HG03520 (cell line): ENCODE measurements around the gene HHIP.
"Not testable (repeated sequence)": the region's sequence is repeated elsewhere in the genome, so short reads cannot be mapped to it uniquely, and the experiment has no call there.

ENCODE experiments used
- ATAC-seq: cut with Tn5 transposase; IDR thresholded peaks from one replicate; pipeline ENCODE4 v1.9.1; 2021; ENCODE audit warnings: mild to moderate bottlenecking, moderate library complexity; ENCODE audit not compliant: unreplicated experiment

HHIP gene

DNA sequence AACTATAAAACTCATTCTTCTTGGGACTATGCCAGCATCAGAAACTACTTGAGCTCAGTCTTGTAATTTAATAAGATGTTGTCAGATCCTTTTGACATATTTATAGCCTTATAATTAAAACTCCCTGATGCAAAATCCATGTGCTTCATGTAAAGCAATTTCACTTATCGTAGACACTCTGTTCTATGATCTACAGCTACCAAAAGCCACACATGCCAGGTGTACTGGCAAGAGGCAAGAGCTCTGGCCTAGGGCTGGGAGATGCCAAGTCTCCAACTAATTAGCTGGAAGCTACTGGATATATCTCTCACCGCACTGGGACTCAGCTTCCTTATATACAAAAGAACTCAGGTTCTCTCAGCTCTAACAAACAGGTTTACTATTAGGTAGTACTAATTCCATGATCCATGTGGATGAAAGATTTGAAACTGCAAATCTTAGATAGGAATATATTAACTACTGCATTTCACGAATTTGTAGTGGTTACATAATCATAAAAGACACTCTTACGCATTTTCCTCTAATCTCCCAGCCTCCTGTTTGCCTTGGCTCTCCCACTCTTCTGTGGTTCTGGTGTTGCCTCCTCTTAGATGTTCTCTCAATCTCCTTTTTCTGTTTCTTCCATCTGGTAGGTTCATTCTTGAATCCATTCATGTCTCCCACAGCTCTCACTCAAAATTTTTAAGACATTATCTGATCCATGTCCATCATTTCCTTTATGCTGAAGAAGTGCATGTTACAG, 103.0 kb downstream of the HHIP start:
- no peak for ATAC-seq

DNA sequence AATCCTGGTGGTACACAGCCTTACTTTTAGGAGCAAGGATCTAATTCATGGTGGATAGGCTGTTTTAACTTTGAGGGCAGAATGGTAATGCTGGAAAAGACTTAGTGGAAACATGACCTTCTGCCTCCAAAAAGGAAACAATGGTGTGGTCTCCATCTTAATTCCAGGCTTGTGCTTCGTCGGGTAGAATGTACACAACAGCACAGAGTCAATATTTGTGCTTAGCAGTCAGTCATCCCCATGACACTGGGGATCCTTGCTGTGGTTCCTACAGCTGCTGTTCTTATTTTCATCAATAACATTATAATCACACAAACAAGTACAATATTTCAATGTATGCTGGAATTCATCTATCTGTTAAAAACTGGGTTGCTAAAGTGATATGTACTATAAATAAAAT, 104.4 kb downstream of the HHIP start:
- ATAC-seq, result no peak

DNA sequence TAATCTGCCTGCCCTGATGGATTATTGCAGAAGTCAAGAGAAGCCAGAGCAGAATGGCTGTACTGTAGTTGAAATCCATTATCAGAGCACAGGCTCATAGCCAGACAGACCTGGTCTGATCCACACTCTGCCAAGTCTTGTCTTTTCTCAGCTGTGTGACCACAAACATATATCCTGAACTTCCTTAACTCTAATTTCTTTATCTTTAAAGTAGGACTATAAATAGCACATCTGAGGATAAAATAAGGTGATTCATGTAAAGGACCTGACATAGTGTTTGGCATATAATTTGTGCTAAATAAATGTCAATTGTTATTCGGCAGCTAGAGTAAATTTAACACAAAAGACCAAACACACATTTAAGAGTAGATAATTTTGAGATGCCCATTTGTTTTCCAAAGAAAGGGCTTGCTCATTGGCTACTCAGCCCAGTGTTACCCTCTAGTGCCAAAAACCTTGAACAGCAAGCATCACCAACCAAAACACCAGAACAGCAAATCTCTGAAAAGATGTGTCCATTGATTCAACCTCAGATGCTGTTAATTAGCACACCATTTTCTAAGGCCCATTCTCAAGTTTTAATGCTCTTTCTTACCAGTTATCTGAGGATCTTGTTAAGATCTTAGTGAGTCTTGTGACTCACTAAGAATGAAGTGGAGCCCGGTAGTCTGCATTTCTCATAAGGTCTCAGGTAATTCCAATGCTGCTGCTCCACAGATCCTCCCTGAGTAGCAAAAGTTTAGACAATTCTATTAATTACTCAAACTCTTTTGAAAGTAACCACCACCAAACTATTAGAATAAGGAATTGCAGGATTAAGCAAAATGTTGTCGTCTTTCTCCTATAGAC, 108.8 kb downstream of the HHIP start:
- no peak for ATAC-seq

DNA sequence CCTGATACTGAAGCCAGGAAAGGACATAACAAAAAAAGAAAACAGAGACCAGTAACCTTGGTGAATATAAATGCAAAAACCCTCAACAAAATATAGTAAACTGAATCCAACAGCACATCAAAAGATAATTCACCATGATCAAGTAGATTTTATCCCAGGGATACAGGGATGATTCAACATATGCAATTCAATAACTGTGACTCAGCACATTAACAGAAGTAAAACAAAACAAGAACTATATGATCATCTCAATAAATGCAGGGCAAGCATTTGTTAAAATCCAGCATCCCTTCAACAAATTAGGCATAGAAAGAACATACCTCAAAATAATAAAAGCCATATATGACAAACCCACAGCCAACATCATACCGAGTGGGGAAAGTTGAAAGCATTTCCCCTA, 112.0 kb downstream of the HHIP start:
- no peak for ATAC-seq

DNA sequence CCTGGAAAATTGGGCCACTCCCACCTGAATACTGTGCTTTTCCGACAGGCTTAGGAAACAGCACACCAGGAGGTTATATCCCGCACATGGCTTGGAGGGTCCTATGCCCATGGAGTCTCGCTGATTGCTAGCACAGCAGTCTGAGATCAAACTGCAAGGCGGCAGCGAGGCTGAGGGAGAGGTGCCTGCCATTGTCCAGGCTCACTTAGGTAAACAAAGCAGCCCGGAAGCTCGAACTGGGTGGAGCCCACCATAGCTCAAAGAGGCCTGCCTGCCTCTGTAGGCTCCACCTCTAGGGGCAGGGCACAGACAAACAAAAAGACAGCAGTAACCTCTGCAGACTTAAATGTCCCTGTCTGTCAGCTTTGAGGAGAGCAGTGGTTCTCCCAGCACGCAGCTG, 122.9 kb downstream of the HHIP start:
- not testable (repeated sequence) for ATAC-seq

DNA sequence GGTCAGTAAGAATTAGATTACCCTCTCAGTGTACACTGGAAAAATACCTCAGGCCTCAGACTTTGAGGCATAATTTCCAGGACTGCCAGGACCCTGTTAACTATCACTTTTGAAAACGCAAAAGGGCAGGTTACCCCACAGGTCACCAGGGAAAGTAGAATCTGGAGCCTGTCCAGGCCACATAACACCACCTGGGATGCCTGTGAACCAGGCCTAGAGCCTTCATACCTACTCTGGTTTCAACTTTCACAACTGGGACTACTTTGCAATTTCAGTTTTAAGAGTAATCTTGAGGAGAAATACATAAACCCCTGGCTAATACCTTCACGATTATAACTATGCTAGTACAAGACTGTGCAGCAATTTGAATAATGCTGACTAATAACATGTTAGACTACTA, 132.4 kb downstream of the HHIP start:
- ATAC-seq, result no peak

DNA sequence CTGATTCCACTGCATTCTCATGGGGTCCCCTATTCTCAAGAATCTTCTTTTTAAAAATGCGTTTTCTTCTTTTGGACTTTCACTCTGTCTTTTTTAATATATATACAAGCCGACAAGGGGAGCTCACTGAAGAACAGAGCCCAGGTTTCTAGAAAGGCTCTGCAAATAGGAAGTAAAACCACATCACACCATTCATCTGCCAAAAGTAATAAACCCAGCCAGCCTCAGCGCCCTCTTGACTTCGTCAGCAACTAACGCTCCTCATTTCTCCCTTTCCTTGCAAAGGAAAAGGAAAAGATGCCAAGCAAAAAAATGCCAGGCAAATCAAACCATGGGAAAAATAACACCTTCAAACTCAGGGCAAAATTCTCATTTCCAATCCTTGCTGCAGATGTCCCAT, 136.4 kb downstream of the HHIP start:
- no peak for ATAC-seq

DNA sequence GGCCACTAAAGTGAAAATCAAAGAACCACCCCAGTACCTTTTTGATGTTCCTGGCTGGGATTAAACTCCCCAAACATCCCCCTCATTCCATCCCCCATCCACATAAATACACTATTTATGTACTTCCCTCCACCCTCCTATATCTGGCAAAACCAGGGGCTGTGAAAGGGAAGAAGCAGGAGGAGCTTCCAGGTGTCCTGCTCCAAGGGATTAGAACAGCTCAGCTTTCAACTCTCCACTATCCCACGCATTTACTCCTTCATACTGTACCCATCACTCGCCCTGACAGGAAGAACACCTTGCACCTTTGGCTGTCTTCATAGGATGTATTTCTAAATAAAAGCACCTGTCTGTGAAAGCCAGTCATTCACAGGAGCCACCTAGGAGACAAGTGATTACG, 140.0 kb downstream of the HHIP start:
- ATAC-seq, result no peak

DNA sequence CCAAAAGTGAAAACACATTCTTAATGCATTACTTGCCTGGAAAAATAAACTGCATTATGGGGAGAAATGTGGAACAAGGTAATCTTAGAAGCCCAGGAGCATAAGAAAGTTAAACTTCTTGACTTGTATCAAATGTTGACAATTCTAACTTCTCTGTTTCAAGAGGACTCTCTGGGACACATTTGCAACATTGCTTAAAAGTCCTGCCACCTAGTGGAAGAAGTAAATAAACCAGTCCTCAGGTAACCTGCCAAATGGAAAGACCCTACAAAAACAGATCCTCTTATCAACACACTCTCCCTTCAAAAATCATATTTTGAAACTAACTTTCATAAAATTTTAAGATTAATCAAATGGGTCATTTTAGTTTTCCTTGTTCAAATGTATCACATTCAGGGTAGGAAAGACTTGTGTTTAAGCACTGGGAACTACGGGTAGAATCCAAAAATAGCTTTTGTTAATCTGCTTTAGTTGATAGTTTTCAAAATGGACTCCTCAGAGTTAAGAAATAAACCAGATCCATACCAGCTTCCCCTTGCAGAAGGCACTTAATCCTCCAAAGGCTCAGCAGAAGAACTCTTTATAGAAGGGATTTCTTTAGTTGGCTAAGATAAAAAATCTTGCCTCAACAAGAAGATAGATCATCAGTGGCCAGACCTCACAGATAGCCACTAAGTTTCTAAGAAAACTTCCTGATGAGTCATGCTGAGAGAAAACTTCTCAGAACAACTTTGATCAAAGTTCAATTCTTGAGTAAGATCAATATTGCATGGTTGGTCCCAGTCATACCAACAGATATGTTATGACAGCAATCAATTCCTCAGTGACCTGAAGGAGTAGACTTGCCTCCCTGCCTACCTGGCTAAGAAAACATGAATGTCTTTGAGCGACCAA, 141.7 kb downstream of the HHIP start:
- no peak for ATAC-seq

DNA sequence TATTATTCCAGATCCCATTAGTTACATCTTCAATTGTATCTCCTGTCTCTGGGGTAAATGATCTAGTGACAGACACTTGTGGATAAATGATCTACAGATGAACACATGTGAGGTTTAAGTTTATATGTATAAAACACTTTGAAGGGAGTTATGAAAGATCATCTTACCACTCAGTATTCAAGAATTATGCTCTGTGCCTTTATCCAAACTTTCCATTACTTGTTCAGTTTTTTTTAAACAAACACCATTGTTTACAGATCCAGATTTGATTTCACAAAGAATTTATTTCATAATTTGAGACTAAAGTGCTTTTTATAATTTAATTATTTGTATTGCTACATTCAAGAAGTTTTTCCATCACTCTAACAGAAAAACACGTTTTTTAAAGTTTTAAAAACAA, 142.5 kb downstream of the HHIP start:
- no peak for ATAC-seq

DNA sequence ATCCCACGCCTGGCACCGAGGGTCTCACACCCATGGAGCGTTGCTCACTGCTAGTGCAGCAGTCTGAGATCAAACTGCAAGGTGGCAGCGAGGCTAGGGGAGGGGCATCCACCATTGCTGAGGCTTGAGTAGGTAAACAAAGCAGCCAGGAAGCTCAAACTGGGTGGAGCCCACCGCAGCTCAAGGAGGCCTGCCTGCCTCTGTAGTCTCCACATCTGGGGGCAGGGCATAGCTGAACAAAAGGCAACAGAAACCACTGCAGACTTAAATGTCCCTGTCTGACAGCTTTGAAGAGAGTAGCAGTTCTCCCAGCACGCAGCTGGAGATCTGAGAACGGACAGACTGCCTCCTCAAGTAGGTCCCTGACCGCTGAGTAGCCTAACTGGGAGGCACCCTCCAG, 146.0 kb downstream of the HHIP start:
- ATAC-seq, result not testable (repeated sequence)
